ENCODE results near the gene TCF12.

The TCF12 gene

GRCh38 chr15:57309856-57310760 is 391.7 kb downstream of the TCF12 start:
- DNase-seq (ENCODE audit: low spot score): no peak
- no peak for TF ChIP-seq CTCF (IDR thresholded peaks at IDR 0.05; ENCODE audit: borderline replicate concordance, control extremely low read depth, extremely low read depth, insufficient read depth, missing control alignments)
- in situ Hi-C loops (cut with MboI; ENCODE audit: low sequenced_read_pairs, unreplicated experiment): loop anchor here (5.0 to 25.0 kb wide), 4 partner anchors 163 to 815 kb away; partner anchors contain the start of gene TCF12

GRCh38 chr15:57310876-57311275 is 392.4 kb downstream of the TCF12 start:
- TF ChIP-seq CTCF (IDR thresholded peaks at IDR 0.05; ENCODE audit: borderline replicate concordance, control extremely low read depth, extremely low read depth, insufficient read depth, missing control alignments): no peak
- in situ Hi-C loops (cut with MboI; ENCODE audit: low sequenced_read_pairs, unreplicated experiment): loop anchor here (25.0 kb wide), 2 partner anchors 399 to 499 kb away; partner anchors contain the start of gene TCF12
- DNase-seq (ENCODE audit: low spot score): no peak

- in situ Hi-C loops (cut with MboI; ENCODE audit: low sequenced_read_pairs, unreplicated experiment): loop anchor here (25.0 kb wide), 2 partner anchors 400 to 500 kb away; partner anchors contain the start of gene TCF12
- no peak for DNase-seq (ENCODE audit: low spot score)
- TF ChIP-seq CTCF (IDR thresholded peaks at IDR 0.05; ENCODE audit: borderline replicate concordance, control extremely low read depth, extremely low read depth, insufficient read depth, missing control alignments): no peak
These were observed 393.5 kb downstream of the TCF12 start for GRCh38 chr15:57312006-57312317.

GRCh38 chr15:57312318-57313133 is 394.1 kb downstream of the TCF12 start:
- no peak for TF ChIP-seq CTCF (IDR thresholded peaks at IDR 0.05; ENCODE audit: borderline replicate concordance, control extremely low read depth, extremely low read depth, insufficient read depth, missing control alignments)
- no peak for DNase-seq (ENCODE audit: low spot score)
- in situ Hi-C loops (cut with MboI; ENCODE audit: low sequenced_read_pairs, unreplicated experiment): loop anchor here (25.0 kb wide), 2 partner anchors 400 to 500 kb away; partner anchors contain the start of gene TCF12

GRCh38 chr15:57313134-57313483 is 394.7 kb downstream of the TCF12 start:
- no peak for TF ChIP-seq CTCF (IDR thresholded peaks at IDR 0.05; ENCODE audit: borderline replicate concordance, control extremely low read depth, extremely low read depth, insufficient read depth, missing control alignments)
- no peak for DNase-seq (ENCODE audit: low spot score)
- in situ Hi-C loops (cut with MboI; ENCODE audit: low sequenced_read_pairs, unreplicated experiment): loop anchor here (25.0 kb wide), 2 partner anchors 401 to 501 kb away; partner anchors contain the start of gene TCF12

- DNase-seq (ENCODE audit: low spot score): no peak
- TF ChIP-seq CTCF (IDR thresholded peaks at IDR 0.05; ENCODE audit: borderline replicate concordance, control extremely low read depth, extremely low read depth, insufficient read depth, missing control alignments): no peak
- in situ Hi-C loops (cut with MboI; ENCODE audit: low sequenced_read_pairs, unreplicated experiment): loop anchor here (25.0 kb wide), 2 partner anchors 402 to 502 kb away; partner anchors contain the start of gene TCF12
These were observed 395.8 kb downstream of the TCF12 start for GRCh38 chr15:57314221-57314620.
